Measurements from ENCODE around the gene LRTM1. TPM values are rescaled to one million over a fixed set of nuclear protein-coding genes. Genes with fewer than 3 reads are reported as not detected.

The LRTM1 gene
- polyA plus RNA-seq, 2 of the 4 experiments (the other 2 are of a cell fraction), result not detected

DNA sequence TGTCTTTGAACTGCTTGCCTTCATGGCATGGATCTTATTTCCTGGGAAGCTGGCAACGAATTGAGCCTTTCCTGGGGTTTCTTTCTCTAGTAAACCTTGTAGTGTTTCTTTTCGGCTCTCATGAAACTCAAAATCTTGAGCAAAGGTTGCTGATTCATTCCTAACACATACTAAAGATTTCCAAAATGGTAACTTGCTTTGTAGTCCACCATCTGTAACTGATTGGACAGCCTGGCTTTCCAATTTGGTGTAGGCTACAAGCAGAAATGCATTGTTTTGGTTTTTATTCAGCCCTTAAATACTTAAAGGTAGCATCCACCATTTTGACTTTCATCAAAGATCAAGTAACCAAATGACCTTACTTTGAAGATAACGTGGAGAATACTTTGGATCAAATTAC is 38.1 kb downstream of the LRTM1 start:
- no peak overlapping the region for H3K4me3 ChIP-seq
- CTCF ChIA-PET, result no interaction called here
- TF ChIP-seq HOXB13 (CRISPR knock-in tag; IDR thresholded peaks at IDR 0.05; ENCODE audit: low read depth) (no peak), CHD2 (IDR thresholded peaks at IDR 0.05; ENCODE audit: low read length, partially characterized antibody) (no peak), FOSB (CRISPR knock-in tag; IDR thresholded peaks at IDR 0.05) (no peak), JUN (IDR thresholded peaks at IDR 0.05) (no peak), NR3C1 (IDR thresholded peaks at IDR 0.05) (no peak), BHLHE40 (IDR thresholded peaks at IDR 0.05; ENCODE audit: low read depth, low read length) (no peak), EP300 (IDR thresholded peaks at IDR 0.05) (no peak), CBX2 (IDR thresholded peaks at IDR 0.05; ENCODE audit: borderline replicate concordance, low read depth) (no peak), EHF (CRISPR knock-in tag; IDR thresholded peaks at IDR 0.05) (no peak), GATA3 (IDR thresholded peaks at IDR 0.05; ENCODE audit: borderline replicate concordance) (no peak)
- DNase-seq (ENCODE audit: low read depth in 1 of 2, low spot score in 1 of 2) (no peak), ATAC-seq (no peak), FAIRE-seq (no peak)
- WGBS (ENCODE audit: missing lambda C conversion rate), result 54% methylated on average over 3 of the region's 3 CpGs
- POLR2A ChIA-PET, result no interaction called here
- H3K27ac ChIP-seq, result peak overlapping the region; percentile 19 to 44; a peak in 1 of 6 replicates
- no peak overlapping the region for H3K4me2 ChIP-seq
- peaks cover 25% of the 10 kb centered on the region for H3K4me1 ChIP-seq
- H3K9me3 ChIP-seq, result 0 out of 3 replicates have a peak, but pooled peaks cover 3% of the 10 kb centered on the region

- 55% methylated on average over 1 of the region's 1 CpG for WGBS (ENCODE audit: missing lambda C conversion rate)
- ATAC-seq (no peak), DNase-seq (ENCODE audit: low read depth in 1 of 2, low spot score in 1 of 2) (no peak), FAIRE-seq (no peak)
- 0 out of 3 replicates have a peak, but pooled peaks cover 3% of the 10 kb centered on the region for H3K9me3 ChIP-seq
- TF ChIP-seq RFX5 (IDR thresholded peaks at IDR 0.05) (no peak), JUN (IDR thresholded peaks at IDR 0.05) (no peak), KDM1A (IDR thresholded peaks at IDR 0.05; ENCODE audit: low read depth) (no peak), NR3C1 (IDR thresholded peaks at IDR 0.05) (no peak), CHD4 (IDR thresholded peaks at IDR 0.05; ENCODE audit: borderline replicate concordance) (no peak), CBX8 (IDR thresholded peaks at IDR 0.05) (no peak), ZSCAN20 (CRISPR knock-in tag; IDR thresholded peaks at IDR 0.05) (no peak), RCOR1 (IDR thresholded peaks at IDR 0.05; ENCODE audit: low read depth, low read length) (no peak), HEYL (CRISPR knock-in tag; IDR thresholded peaks at IDR 0.05) (no peak), NPAS2 (CRISPR knock-in tag; IDR thresholded peaks at IDR 0.05; ENCODE audit: borderline replicate concordance) (no peak), HOXB5 (CRISPR knock-in tag; IDR thresholded peaks at IDR 0.05) (no peak), ELK1 (IDR thresholded peaks at IDR 0.05; ENCODE audit: low read depth, low read length) (no peak), HDAC2 (IDR thresholded peaks at IDR 0.05) (no peak), EHF (CRISPR knock-in tag; IDR thresholded peaks at IDR 0.05) (no peak), KDM5A (IDR thresholded peaks at IDR 0.05) (no peak)
- TF ChIP-seq, protein P1, sequence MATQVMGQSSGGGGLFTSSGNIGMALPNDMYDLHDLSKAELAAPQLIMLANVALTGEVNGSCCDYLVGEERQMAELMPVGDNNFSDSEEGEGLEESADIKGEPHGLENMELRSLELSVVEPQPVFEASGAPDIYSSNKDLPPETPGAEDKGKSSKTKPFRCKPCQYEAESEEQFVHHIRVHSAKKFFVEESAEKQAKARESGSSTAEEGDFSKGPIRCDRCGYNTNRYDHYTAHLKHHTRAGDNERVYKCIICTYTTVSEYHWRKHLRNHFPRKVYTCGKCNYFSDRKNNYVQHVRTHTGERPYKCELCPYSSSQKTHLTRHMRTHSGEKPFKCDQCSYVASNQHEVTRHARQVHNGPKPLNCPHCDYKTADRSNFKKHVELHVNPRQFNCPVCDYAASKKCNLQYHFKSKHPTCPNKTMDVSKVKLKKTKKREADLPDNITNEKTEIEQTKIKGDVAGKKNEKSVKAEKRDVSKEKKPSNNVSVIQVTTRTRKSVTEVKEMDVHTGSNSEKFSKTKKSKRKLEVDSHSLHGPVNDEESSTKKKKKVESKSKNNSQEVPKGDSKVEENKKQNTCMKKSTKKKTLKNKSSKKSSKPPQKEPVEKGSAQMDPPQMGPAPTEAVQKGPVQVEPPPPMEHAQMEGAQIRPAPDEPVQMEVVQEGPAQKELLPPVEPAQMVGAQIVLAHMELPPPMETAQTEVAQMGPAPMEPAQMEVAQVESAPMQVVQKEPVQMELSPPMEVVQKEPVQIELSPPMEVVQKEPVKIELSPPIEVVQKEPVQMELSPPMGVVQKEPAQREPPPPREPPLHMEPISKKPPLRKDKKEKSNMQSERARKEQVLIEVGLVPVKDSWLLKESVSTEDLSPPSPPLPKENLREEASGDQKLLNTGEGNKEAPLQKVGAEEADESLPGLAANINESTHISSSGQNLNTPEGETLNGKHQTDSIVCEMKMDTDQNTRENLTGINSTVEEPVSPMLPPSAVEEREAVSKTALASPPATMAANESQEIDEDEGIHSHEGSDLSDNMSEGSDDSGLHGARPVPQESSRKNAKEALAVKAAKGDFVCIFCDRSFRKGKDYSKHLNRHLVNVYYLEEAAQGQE (IDR thresholded peaks at IDR 0.05), result no peak
- peaks cover 25% of the 10 kb centered on the region for H3K4me1 ChIP-seq
- H3K4me3 ChIP-seq, result no peak overlapping the region
- POLR2A ChIA-PET, result no interaction called here
- no peak overlapping the region for H3K4me2 ChIP-seq
- peak overlapping the region in 1 of 2 experiments; percentile 44; a peak in 1 of 6 replicates for H3K27ac ChIP-seq
- CTCF ChIA-PET, result no interaction called here
Observed at GRCh38 chr3:54888873-54889272, 39.0 kb downstream of the LRTM1 start.

All from A549 (cell line).